DLD1 (cell line): Measurements from ENCODE around the gene MRPS14.
"Not testable (repeated sequence)": the region's sequence is repeated elsewhere in the genome, so short reads cannot be mapped to it uniquely, and the experiment has no call there.

Source experiments
- in situ Hi-C: cut with HindIII; loops from 2 replicates; pipeline ENCODE4 v1.10.0; 2017; ENCODE audit warnings: low sequenced_read_pairs

MRPS14 gene

DNA sequence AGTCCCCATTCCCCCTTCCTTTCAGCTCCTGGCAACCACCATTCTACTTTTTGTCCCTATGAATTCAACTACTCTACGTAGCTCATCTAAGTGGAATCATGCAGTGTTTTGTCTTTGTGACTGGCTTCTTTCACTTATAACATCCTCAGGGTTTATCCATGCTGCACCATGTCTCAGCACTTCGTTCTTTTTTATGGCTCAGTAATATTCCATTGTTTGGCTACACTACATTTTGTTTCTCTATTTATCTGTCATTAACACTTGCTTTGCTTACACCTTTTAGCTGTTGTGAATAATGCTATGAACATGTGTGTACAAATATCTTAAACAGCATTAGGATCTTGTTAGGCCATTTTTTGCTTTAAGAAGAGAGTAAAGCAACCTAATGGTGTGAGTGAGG is 1.5 kb upstream of the MRPS14 start:
- in situ Hi-C loops: no loop called here

DNA sequence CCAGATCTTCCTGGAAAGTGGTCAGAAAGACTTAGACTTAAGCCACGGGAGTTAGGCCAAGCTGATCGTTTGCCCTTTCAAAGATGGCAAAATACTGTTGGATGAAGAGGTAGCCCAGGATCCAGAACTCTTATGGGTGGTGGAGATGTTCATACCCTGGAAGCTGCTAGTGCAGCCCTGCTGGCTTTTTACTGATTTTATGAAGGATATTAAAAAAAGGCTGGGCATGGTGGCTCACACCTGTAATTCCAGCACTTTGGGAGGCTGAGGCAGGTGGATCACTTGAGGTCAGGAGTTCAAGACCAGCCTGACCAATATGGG is 657 bp upstream of the MRPS14 start:
- in situ Hi-C loops: not testable (repeated sequence)

- in situ Hi-C loops: no loop called here
Observed at GRCh38 chr1:175019524-175019923, 3.7 kb downstream of the MRPS14 start.

DNA sequence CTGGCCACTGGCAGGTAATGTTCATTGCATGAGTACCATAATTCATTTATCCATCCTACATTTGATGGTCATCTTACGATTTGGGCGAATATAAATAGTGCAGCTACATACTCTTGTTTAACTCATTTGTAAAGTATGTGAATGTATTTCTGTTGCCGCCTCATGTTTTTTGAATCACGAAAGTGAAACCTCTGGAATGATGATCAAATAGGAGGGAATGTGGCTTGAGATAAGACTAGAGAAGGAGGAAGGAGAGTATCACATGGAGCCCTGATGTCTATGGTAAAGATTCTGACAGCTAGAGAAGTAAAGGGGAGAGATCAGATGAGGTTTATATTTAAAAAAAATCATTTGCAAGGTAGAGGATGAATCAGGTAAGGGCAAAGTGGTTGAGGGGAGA is 8.0 kb downstream of the MRPS14 start:
- in situ Hi-C loops: no loop called here

GRCh38 chr1:175013445-175013844 is 9.8 kb downstream of the MRPS14 start:
- in situ Hi-C loops: no loop called here

- in situ Hi-C loops: no loop called here
Observed at GRCh38 chr1:175009532-175009931, 13.7 kb downstream of the MRPS14 start.

DNA sequence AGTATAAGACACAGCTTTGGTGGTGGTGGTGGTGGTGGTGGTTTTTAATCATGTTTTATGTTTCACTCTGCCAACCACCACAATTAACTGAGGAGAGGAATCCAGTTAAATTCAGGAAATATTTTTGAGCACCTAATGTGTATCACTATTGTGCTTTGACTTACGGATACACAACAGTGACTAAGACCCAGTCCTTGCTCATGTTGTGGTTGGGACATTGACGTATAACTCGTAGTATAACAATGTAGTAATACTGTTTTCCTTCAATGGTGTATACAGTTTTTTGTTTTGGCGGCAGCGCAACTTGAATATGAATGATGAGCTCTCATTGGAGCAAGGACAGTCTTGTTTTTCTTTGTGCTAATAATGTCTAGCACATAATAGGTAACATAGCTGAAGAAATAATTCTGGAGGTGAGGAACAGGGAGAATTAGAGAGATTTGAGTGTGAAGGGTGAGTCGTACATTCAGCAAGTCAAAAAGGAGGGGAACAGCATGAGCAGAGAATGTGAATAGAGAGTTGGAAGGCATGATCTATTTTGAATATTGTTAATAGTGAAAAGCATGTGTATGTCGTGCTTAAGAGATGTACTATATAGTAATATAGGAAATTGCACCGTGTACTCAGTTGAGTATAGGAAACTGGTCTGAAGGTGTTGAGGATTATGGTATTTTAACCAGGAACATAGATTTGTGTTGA is 18.0 kb downstream of the MRPS14 start:
- in situ Hi-C loops: no loop called here

DNA sequence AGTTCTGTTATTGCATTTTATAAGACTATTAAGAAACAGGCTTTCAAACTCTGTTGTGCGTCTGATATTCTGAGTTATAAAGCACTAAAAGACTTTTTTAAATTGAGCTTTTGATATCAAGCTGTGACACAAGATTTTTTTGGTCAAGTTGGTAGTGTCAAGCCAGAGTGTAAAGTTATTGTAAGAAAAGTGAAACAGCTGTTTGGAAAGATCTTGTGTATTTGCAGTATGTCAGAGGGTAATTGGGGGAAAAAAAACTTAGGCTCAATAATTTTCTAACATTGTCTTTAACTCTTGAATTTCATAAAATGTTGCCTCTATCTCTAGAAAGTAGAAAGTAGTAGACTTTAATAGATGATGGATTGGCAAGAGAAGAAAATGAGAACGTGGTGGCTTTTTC is 19.7 kb downstream of the MRPS14 start:
- in situ Hi-C loops: no loop called here

GRCh38 chr1:175002910-175003517 is 20.2 kb downstream of the MRPS14 start:
- in situ Hi-C loops: no loop called here

DNA sequence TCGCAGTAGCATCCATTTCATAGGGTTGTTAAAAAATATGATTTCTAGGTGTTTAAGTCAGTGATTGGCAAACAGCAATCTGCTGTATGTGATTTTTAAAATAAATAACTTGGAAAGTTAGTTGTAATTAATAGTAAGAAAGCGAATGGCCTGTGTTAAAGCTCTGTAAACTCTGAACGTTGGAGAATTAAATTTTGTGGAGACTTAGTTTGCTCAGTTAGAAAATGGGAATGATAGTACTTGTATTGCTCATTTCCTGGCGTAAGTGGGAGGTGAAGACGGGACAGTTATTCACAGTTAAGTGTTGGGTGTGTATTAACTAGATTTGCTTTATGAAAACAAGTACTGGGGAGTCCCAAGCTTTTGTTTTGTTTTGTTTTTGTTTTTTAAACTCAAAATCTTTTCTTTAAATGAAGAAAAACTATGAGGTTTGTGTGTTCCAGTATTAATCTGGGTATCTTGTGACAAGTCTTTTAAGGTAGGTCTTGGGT is 22.5 kb downstream of the MRPS14 start:
- in situ Hi-C loops: no loop called here

- in situ Hi-C loops: loop anchor here (25.0 kb wide), 1 partner anchor 238 kb away; no protein-coding TSS in a partner anchor
Observed at GRCh38 chr1:174999936-175000696, 23.1 kb downstream of the MRPS14 start, which contains the start of gene CACYBP. Gene CACYBP (plus strand): TSS chr1:174999947. CDS start chr1:175000181, 234 bp downstream.

GRCh38 chr1:174999216-174999935 is 23.8 kb downstream of the MRPS14 start:
- in situ Hi-C loops: loop anchor here (25.0 kb wide), 1 partner anchor 237 kb away; no protein-coding TSS in a partner anchor

DNA sequence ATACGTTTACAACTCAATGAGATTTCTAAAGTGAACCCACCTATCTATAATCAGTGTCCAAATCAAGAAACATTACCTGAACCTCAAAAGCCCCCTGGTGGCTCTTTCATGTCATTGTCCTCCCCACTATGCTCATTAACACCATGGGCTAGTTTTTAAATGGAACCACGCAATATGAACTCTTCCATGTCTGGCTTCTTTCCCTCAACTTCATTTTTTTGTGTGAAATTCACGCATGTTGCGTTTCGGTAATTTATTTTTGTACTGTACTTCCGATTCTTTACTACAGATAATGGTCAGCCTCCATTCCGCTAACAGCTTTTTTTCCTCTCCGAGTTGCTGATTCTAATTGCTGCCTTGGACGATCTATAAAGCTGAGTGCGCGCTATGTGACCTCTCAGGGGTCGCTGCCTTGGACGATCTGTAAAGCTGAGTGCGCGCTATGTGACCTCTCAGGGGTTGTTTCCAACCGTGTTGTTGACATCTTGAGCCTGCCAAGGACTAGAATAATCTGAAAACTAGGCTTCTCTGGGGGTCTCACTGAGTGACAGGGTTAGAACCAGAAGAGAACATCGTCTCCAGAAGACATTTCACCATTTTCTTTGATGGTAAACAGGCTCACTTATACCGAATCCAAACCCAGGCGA is 24.5 kb downstream of the MRPS14 start:
- in situ Hi-C loops: loop anchor here (25.0 kb wide), 1 partner anchor 236 kb away; no protein-coding TSS in a partner anchor

GRCh38 chr1:174997041-174997440 is 26.2 kb downstream of the MRPS14 start:
- in situ Hi-C loops: loop anchor here (25.0 kb wide), 1 partner anchor 235 kb away; no protein-coding TSS in a partner anchor

- in situ Hi-C loops: loop anchor here (25.0 kb wide), 1 partner anchor 234 kb away; no protein-coding TSS in a partner anchor
Observed at GRCh38 chr1:174996476-174996875, 26.7 kb downstream of the MRPS14 start.

- in situ Hi-C loops: loop anchor here (25.0 kb wide), 1 partner anchor 234 kb away; no protein-coding TSS in a partner anchor
Observed at GRCh38 chr1:174995916-174996315, 27.3 kb downstream of the MRPS14 start.

DNA sequence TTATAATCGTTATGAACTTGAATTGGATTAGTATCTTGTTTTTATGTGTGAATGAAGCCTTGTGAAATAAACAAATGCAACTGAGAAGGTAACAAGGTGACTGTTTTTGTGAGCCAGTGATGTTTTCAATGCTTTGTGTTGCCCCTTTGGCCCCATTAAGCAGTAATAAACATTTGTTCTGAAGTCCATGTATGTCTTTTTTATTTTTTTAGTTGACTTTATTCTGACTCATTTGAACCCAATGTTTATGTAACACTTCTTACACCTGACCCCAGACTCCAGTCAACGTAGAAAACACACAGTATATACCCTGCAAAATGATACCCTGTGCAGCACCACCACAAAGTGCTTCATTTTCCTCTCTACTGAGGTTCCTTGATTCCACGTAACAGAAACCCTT is 28.1 kb downstream of the MRPS14 start:
- in situ Hi-C loops: loop anchor here (25.0 kb wide), 1 partner anchor 233 kb away; no protein-coding TSS in a partner anchor

DNA sequence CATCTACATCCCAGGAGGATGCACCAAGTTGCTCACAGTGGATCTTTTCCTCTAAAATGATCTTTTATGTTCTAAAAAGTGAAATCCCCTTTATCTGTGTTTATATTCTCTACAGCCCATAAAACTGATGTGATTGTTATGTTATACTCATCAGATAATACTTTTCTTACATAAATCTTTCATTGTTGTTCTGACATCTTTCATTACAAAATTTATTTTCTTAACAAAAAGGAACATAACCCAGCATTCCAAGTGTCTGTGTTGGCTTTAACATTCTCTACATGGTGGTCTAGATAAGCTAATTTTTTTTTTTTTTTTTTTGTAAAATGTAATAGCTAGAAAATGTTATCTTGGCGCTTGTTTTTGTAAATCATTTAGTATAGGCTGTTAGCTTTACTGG is 31.8 kb downstream of the MRPS14 start:
- in situ Hi-C loops: loop anchor here (25.0 kb wide), 1 partner anchor 229 kb away; no protein-coding TSS in a partner anchor

GRCh38 chr1:174990382-174990999 is 32.7 kb downstream of the MRPS14 start:
- in situ Hi-C loops: loop anchor here (25.0 kb wide), 1 partner anchor 228 kb away; no protein-coding TSS in a partner anchor
